ENCODE results near the gene HIVEP3. TPM values are rescaled to one million over a fixed set of nuclear protein-coding genes. Genes with fewer than 3 reads are reported as not detected.

Gene HIVEP3
- total RNA-seq, 1 experiment from 2014 or later = 1.4 TPM

DNA sequence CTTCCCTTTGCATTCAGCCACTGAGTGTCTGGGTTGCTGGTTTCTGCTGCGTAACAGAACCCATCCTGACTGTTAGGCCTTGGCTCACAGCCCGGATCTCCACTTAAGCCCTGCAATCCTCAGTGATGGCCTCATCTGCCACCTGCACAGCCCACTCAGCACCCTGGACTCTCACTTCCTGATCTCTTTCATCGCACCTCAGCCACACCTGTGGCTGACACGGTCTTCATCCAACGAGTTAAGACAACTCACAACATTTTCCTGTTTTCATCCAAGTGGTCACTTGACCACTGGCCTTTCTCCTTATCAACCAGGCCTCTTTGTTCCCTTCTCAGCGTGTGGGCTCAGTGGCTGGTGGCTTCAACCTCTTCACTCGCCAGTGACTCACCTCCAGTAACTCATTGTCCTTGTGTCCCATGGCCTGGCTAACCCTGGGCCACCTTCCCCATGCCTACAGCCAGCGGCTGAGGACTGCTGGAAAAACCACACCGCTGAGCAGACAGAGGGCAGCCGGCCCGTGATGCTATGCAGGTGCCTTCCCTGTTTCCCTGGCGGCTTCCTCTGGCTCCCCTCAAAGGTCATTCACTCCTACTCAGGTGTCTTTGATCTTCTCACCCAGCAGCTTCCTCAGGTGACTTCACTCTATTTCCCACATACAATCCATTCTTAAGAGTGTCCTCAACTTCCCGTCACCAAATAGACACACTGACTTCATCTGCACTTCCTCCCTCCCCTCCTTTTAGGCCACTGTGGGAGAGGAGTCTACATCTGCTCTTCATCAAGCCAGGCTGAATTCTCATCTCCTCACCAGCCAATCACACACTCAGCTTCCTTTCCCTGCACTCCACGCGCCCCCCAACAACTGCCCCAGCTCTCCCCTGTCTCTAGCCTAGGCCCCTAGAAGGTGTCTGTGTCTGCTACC lies 414.3 kb downstream of the HIVEP3 start:
- no peak overlapping the region for H3K9ac ChIP-seq (ENCODE audit: extremely low read depth, insufficient read length, low read length)
- H3K18ac ChIP-seq (ENCODE audit: insufficient read length, low read depth, low read length) = no peak overlapping the region
- TF ChIP-seq, protein P1, sequence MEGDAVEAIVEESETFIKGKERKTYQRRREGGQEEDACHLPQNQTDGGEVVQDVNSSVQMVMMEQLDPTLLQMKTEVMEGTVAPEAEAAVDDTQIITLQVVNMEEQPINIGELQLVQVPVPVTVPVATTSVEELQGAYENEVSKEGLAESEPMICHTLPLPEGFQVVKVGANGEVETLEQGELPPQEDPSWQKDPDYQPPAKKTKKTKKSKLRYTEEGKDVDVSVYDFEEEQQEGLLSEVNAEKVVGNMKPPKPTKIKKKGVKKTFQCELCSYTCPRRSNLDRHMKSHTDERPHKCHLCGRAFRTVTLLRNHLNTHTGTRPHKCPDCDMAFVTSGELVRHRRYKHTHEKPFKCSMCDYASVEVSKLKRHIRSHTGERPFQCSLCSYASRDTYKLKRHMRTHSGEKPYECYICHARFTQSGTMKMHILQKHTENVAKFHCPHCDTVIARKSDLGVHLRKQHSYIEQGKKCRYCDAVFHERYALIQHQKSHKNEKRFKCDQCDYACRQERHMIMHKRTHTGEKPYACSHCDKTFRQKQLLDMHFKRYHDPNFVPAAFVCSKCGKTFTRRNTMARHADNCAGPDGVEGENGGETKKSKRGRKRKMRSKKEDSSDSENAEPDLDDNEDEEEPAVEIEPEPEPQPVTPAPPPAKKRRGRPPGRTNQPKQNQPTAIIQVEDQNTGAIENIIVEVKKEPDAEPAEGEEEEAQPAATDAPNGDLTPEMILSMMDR (conservative IDR thresholded peaks at IDR 0.05) = no peak
- 0 out of 2 replicates have a peak overlapping the region, but pooled peaks have one; percentile 4 for H3K14ac ChIP-seq (ENCODE audit: insufficient read depth, low read length)
- no peak overlapping the region for H4K8ac ChIP-seq (replicated peaks; ENCODE audit: insufficient read length, low read depth, low read length)
- H4K20me1 ChIP-seq (ENCODE audit: control insufficient read depth, insufficient read depth, insufficient read length) = no peaks in the 10 kb centered on the region
- WGBS (ENCODE audit: extremely low coverage, insufficient read length, low lambda C conversion rate) = no CpG with 5 or more reads among the region's 15 CpGs
- H3K79me2 ChIP-seq (ENCODE audit: insufficient read depth, low read length) = no peaks in the 10 kb centered on the region
- H2AK5ac ChIP-seq (ENCODE audit: insufficient read length, low read length) = no peak overlapping the region
- H3K27ac ChIP-seq (ENCODE audit: insufficient read length, low read depth, low read length) = no peak overlapping the region
- no peak overlapping the region for H2BK120ac ChIP-seq (ENCODE audit: low read depth, low read length, poor library complexity, severe bottlenecking)
- peak overlapping the region in 1 of 3 experiments; percentile 63; a peak in 1 of 7 replicates for H3K27ac Mint-ChIP-seq
- no peaks in the 10 kb centered on the region for H3K9me3 ChIP-seq (ENCODE audit: control insufficient read depth, low read depth, low read length)
- no peak overlapping the region for H3K4me3 Mint-ChIP-seq
- no peak overlapping the region for H2BK20ac ChIP-seq (ENCODE audit: low read depth, low read length, poor library complexity, severe bottlenecking)
- no peak overlapping the region for H3K4me2 ChIP-seq (ENCODE audit: insufficient read depth, insufficient read length, low read length)
- H4K5ac ChIP-seq (ENCODE audit: insufficient read length, low read depth, low read length) = no peak overlapping the region
- peaks cover 4% of the 10 kb centered on the region for H3K27me3 Mint-ChIP-seq (ENCODE audit: low read depth)
- no peaks in the 10 kb centered on the region for H3K36me3 Mint-ChIP-seq (ENCODE audit: insufficient read depth in 1 of 3, low read depth in 3 of 3)
- H2AFZ ChIP-seq (ENCODE audit: low read length) = no peak overlapping the region
- no peak overlapping the region for H3K56ac ChIP-seq (ENCODE audit: insufficient read length, low read depth, low read length)
- H2BK15ac ChIP-seq (ENCODE audit: low read depth, low read length) = no peak overlapping the region
- no peak overlapping the region for H3K23ac ChIP-seq (ENCODE audit: insufficient read length, low read depth, low read length)
- H4K91ac ChIP-seq (ENCODE audit: insufficient read length, low read depth, low read length) = no peak overlapping the region
- H3K23me2 ChIP-seq (ENCODE audit: insufficient read length, low read depth, low read length, poor library complexity, severe bottlenecking) = no peaks in the 10 kb centered on the region
- peaks cover 17 to 18% of the 10 kb centered on the region in 2 experiments for H3K4me1 Mint-ChIP-seq
- H2BK5ac ChIP-seq (ENCODE audit: insufficient read length, low read length) = no peak overlapping the region
- no peaks in the 10 kb centered on the region for H3K79me1 ChIP-seq (ENCODE audit: insufficient read depth, low read depth, low read length, poor library complexity, severe bottlenecking)
- H3K27me3 ChIP-seq (ENCODE audit: insufficient read depth, low read length) = no peaks in the 10 kb centered on the region
- H3K4ac ChIP-seq (ENCODE audit: low read depth, low read length) = no peak overlapping the region
- peaks cover 4% of the 10 kb centered on the region; the same call in 1 of the 2 replicates for H3K4me1 ChIP-seq (ENCODE audit: insufficient read depth, low read length)
- no peaks in the 10 kb centered on the region; a peak in 1 of 5 replicates for H3K9me3 Mint-ChIP-seq
- no peak overlapping the region for H2BK12ac ChIP-seq (ENCODE audit: insufficient read length, low read depth, low read length)
- no peak overlapping the region for H3T11ph ChIP-seq (ENCODE audit: low read length)
- no peak for DNase-seq

All from H9 (cell line).